Measurements from ENCODE around the gene PCCB.

GRCh38 chr3:136297826-136298225, 47.7 kb downstream of the PCCB start:
- TF ChIP-seq CTCF (IDR thresholded peaks at IDR 0.05): no peak
- TF ChIP-seq POLR2A (IDR thresholded peaks at IDR 0.05): no peak

Measured in body of pancreas (tissue), 4 donors.